Duodenal mucosa (tissue), 2 donors: Measurements from ENCODE around the gene SFXN1.

Experiments
- H3K27ac ChIP-seq: one replicate; pipeline ENCODE4 v1.7.0; 2013; ENCODE audit warnings: low read depth, low read length
- H3K27me3 ChIP-seq, 2 donors: one replicate each; pipeline ENCODE4 v1.7.0; 2013; ENCODE audit warnings: low read length in 2 of 2, control low read depth in 1 of 2; ENCODE audit not compliant: insufficient read depth in 2 of 2, control insufficient read depth in 1 of 2
- H3K36me3 ChIP-seq, 2 donors: one replicate each; pipeline ENCODE4 v1.7.0; 2013; ENCODE audit warnings: low read length in 2 of 2, control low read depth in 1 of 2; ENCODE audit not compliant: insufficient read depth in 2 of 2, control insufficient read depth in 1 of 2
- H3K4me1 ChIP-seq, 2 donors: one replicate each; pipeline ENCODE4 v1.7.0; 2013; ENCODE audit warnings: low read length in 2 of 2, control low read depth in 1 of 2; ENCODE audit not compliant: insufficient read depth in 2 of 2, control insufficient read depth in 1 of 2
- H3K4me3 ChIP-seq, 2 donors: one replicate each; pipeline ENCODE4 v1.7.0; 2013; ENCODE audit warnings: low read length in 2 of 2, low read depth in 1 of 2
- H3K9ac ChIP-seq, 2 donors: one replicate each; pipeline ENCODE4 v1.7.0; 2013; ENCODE audit warnings: low read length in 2 of 2, low read depth in 1 of 2
- H3K9me3 ChIP-seq, 2 donors: one replicate each; pipeline ENCODE4 v1.7.0; 2013; ENCODE audit warnings: low read length in 2 of 2, control low read depth in 1 of 2; ENCODE audit not compliant: control insufficient read depth in 1 of 2

Gene SFXN1

GRCh38 chr5:175464942-175465233 is 13.5 kb upstream of the SFXN1 start:
- Histone ChIP-seq H3K36me3 (no peaks in the 10 kb centered on the region), H3K27me3 (peaks cover 2 to 12% of the 10 kb centered on the region in 2 donors), H3K9ac (no peak overlapping the region), H3K4me1 (no peaks in the 10 kb centered on the region), H3K27ac (no peak overlapping the region), H3K4me3 (no peak overlapping the region), H3K9me3 (no peaks in the 10 kb centered on the region)

GRCh38 chr5:175465282-175465681 is 13.1 kb upstream of the SFXN1 start:
- H3K9ac ChIP-seq, result no peak overlapping the region
- H3K36me3 ChIP-seq, result no peaks in the 10 kb centered on the region

GRCh38 chr5:175466700-175467318 is 11.6 kb upstream of the SFXN1 start:
- Histone ChIP-seq H3K4me1 (no peaks in the 10 kb centered on the region), H3K9me3 (no peaks in the 10 kb centered on the region), H3K9ac (no peak overlapping the region), H3K36me3 (no peaks in the 10 kb centered on the region), H3K4me3 (no peak overlapping the region), H3K27me3 (peaks cover 2 to 12% of the 10 kb centered on the region in 2 donors), H3K27ac (no peak overlapping the region)

More at GRCh38 chr5:175465282-175465681, 13.1 kb upstream of the SFXN1 start:
- Histone ChIP-seq H3K27ac (no peak overlapping the region), H3K4me3 (no peak overlapping the region), H3K9me3 (no peaks in the 10 kb centered on the region), H3K4me1 (no peaks in the 10 kb centered on the region), H3K27me3 (peaks cover 2 to 12% of the 10 kb centered on the region in 2 donors)

GRCh38 chr5:175467983-175468690 is 10.2 kb upstream of the SFXN1 start:
- Histone ChIP-seq H3K4me3 (no peak overlapping the region), H3K9ac (no peak overlapping the region), H3K4me1 (no peaks in the 10 kb centered on the region), H3K27ac (no peak overlapping the region), H3K36me3 (no peaks in the 10 kb centered on the region), H3K27me3 (peaks cover 2 to 12% of the 10 kb centered on the region in 2 donors), H3K9me3 (no peaks in the 10 kb centered on the region)

- H3K9ac ChIP-seq, result no peak overlapping the region
- no peaks in the 10 kb centered on the region for H3K9me3 ChIP-seq
- no peak overlapping the region for H3K4me3 ChIP-seq
Observed at GRCh38 chr5:175468892-175469291, 9.5 kb upstream of the SFXN1 start.

GRCh38 chr5:175469916-175470315 is 8.4 kb upstream of the SFXN1 start:
- H3K27me3 ChIP-seq, result peaks cover 2 to 12% of the 10 kb centered on the region in 2 donors
- no peak overlapping the region for H3K9ac ChIP-seq
- no peak overlapping the region for H3K27ac ChIP-seq
- no peaks in the 10 kb centered on the region for H3K4me1 ChIP-seq
- H3K9me3 ChIP-seq, result no peaks in the 10 kb centered on the region
- H3K4me3 ChIP-seq, result no peak overlapping the region
- H3K36me3 ChIP-seq, result no peaks in the 10 kb centered on the region

More at GRCh38 chr5:175468892-175469291, 9.5 kb upstream of the SFXN1 start:
- Histone ChIP-seq H3K4me1 (no peaks in the 10 kb centered on the region), H3K36me3 (no peaks in the 10 kb centered on the region), H3K27ac (no peak overlapping the region), H3K27me3 (peaks cover 2 to 12% of the 10 kb centered on the region in 2 donors)

GRCh38 chr5:175470781-175471180 is 7.6 kb upstream of the SFXN1 start:
- Histone ChIP-seq H3K27ac (no peak overlapping the region), H3K4me3 (no peak overlapping the region), H3K9ac (no peak overlapping the region), H3K36me3 (no peaks in the 10 kb centered on the region), H3K27me3 (peaks cover 2 to 12% of the 10 kb centered on the region in 2 donors), H3K4me1 (no peaks in the 10 kb centered on the region), H3K9me3 (no peaks in the 10 kb centered on the region)

GRCh38 chr5:175471196-175471595 is 7.2 kb upstream of the SFXN1 start:
- H3K9ac ChIP-seq, result no peak overlapping the region
- H3K4me3 ChIP-seq, result no peak overlapping the region
- peaks cover 2 to 11% of the 10 kb centered on the region in 2 donors for H3K27me3 ChIP-seq
- no peaks in the 10 kb centered on the region for H3K9me3 ChIP-seq
- no peaks in the 10 kb centered on the region for H3K4me1 ChIP-seq
- H3K27ac ChIP-seq, result no peak overlapping the region
- no peaks in the 10 kb centered on the region for H3K36me3 ChIP-seq

- peaks cover 2 to 7% of the 10 kb centered on the region in 2 donors for H3K27me3 ChIP-seq
- no peaks in the 10 kb centered on the region for H3K36me3 ChIP-seq
- H3K4me3 ChIP-seq, result no peak overlapping the region
- H3K4me1 ChIP-seq, result no peaks in the 10 kb centered on the region
- H3K9ac ChIP-seq, result no peak overlapping the region
- no peak overlapping the region for H3K27ac ChIP-seq
- H3K9me3 ChIP-seq, result no peaks in the 10 kb centered on the region
Observed at GRCh38 chr5:175471628-175472027, 6.7 kb upstream of the SFXN1 start.

GRCh38 chr5:175472378-175472777 is 6.0 kb upstream of the SFXN1 start:
- no peaks in the 10 kb centered on the region for H3K36me3 ChIP-seq
- no peak overlapping the region for H3K4me3 ChIP-seq
- no peaks in the 10 kb centered on the region for H3K4me1 ChIP-seq
- no peak overlapping the region for H3K27ac ChIP-seq
- H3K27me3 ChIP-seq, result peaks cover 2 to 5% of the 10 kb centered on the region in 2 donors
- no peaks in the 10 kb centered on the region for H3K9me3 ChIP-seq
- no peak overlapping the region for H3K9ac ChIP-seq
